Astrocyte (in vitro differentiated cells and primary cell): Measurements from ENCODE around the gene FTO.

Experiments
- CTCF ChIP-seq: IDR thresholded peaks from 2 replicates; pipeline ENCODE4 v1.5.1; 2011; ENCODE audit warnings: low read depth, mild to moderate bottlenecking, inconsistent platforms, low read length, moderate library complexity; ENCODE audit not compliant: insufficient read depth
- EZH2 ChIP-seq: IDR thresholded peaks from 2 replicates; pipeline ENCODE4 v1.6.1; 2012; ENCODE audit warnings: mild to moderate bottlenecking, low read length, inconsistent platforms; ENCODE audit not compliant: insufficient read depth

GRCh38 chr16:53936052-53936451 lies 232.1 kb downstream of the FTO start:
- TF ChIP-seq EZH2 (no peak), CTCF (no peak)
